GM21360 (cell line): ENCODE measurements around the gene DNMBP.
"Not testable (repeated sequence)": the region's sequence is repeated elsewhere in the genome, so short reads cannot be mapped to it uniquely, and the experiment has no call there.

Experiments used
- ATAC-seq: cut with Tn5 transposase; IDR thresholded peaks from one replicate; pipeline ENCODE4 v1.9.1; 2021; ENCODE audit warnings: mild to moderate bottlenecking, moderate library complexity; ENCODE audit not compliant: unreplicated experiment

DNMBP gene

DNA sequence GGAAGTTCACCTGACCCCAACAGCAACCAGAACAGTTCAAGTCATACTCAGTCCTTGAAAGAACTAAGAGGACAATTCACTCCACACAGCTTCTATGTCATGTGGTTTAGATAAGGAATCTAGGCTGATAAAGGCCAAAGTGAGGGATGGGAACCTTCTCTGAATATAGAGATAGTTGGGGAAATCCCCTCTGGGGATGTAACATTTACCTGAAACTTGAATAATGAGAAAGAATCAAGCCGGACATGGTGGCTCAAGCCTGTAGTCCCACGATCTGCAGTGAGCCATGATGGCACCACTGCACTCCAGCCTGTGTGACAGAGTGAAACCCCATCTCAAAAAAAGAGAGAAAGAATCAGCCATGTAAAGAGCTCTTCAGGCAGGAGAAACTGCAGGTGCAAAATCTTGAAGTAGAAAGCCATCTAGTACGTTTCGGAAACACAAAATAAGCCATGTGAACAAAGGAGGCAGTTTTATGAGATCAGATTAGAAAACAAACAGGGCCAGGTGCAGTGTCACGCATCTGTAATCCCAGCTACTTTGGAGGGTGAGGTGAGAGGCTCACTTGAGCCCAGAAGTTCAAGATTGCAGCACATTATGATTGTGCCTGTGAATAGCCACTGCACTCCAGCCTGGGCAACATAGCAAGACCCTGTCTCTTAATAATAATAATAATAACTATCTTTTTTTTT, 4.5 kb upstream of the DNMBP start:
- peak; percentile 67 for ATAC-seq

DNA sequence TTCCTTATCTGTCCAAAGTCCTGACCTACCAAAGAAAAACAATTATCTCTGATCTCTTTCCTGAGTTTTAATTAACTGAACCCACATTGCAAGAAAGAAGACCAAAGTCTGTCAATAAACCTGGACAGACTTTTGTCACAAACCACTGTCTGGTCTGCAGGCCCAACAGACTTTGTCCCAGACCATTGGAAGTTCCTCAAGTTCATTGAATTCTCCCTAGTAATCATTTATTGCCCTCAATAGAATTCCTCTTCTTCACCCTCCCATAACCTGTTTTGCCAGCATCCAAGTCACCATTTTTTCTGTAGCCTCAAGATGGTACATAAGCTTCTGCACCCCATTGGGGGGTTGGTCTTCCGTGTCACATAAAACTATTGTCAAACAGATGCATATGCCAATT, 3.9 kb upstream of the DNMBP start:
- ATAC-seq, result no peak

DNA sequence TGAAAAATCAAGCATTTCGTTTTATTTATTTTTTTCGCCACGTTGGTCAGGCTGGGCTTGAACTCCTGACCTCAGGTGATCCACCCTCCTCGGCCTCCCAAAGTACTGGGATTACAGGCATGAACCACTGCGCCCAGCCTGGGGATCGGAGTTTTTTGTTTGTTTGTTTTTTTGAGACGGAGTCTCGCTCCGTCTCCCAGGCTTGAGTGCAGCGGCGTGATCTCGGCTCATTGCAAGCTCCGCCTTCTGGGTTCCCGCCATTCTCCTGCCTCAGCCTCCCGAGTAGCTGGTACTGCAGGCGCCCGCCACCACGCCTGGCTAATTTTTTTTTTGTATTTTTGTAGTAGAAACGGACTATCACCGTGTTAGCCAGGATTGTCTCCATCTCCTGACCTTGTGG, 2.2 kb upstream of the DNMBP start:
- not testable (repeated sequence) for ATAC-seq

DNA sequence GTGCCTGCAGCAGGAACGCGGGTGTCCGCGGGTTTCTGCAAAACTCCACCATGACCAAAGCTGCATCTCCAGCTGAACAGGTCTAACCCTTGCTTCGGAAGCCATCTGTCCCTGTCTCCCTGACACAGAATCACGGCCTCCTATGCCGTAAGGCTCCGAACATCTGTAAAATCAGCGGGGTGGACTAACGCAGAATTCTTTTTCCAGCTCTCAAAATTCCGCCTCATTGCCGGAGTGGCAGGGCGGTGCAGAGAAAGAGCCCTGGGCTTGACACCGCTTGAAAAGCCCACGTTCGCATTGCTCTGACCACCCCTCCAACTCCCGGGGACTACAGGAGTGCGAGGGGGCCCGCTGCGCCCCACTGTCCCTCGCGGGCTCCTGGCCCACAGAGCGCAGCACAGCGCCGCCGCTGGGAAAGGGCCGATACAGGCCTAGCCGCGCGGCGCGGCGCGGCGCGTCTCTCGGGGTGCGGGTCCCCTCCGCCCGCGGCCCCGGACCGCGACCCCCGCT, 409 bp downstream of the DNMBP start:
- ATAC-seq, result peak; percentile 39

DNA sequence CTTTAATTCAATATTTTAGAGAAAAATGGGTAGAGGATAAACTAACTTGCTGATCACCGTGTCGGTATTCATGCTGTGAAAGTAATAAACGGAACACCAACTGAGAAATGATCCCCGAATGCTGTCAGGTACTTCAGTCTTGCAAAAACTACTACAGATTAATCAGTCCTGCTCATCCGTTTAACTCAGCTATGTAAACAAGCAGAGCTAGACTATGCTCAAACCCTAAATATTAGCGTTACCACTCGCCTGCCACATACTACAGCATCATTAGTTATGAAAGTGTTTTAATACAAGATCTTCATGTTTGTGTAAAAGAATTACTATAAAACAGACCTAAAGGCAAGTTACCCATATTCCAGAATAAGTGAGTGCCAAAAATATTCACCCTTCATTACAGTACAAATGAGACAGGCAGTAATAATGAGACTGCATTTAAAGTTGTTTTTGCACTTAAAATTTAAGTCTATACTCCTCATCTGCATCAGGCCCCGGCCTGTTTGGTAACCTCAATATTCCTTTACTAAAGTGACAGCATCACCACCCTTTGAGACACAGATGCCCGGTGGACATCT, 952 bp downstream of the DNMBP start:
- ATAC-seq, result no peak

DNA sequence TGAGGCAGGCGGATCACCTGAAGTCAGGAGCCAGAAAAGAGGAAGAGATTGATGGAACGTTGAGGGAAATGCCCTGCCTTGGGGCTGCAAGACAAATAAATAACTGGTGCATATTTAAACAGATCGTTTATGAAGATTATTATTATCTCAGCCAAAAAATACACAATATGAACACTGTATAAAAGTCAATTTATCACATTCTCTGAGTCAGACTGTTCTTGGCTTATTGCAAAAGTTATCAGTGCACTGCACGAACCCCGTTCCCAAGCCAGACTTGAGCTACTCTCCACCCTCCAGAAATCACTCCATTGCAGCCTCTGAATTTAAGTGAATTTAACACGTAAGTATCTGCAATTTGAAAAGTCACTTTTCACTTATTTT, 1.6 kb downstream of the DNMBP start:
- no peak for ATAC-seq

DNA sequence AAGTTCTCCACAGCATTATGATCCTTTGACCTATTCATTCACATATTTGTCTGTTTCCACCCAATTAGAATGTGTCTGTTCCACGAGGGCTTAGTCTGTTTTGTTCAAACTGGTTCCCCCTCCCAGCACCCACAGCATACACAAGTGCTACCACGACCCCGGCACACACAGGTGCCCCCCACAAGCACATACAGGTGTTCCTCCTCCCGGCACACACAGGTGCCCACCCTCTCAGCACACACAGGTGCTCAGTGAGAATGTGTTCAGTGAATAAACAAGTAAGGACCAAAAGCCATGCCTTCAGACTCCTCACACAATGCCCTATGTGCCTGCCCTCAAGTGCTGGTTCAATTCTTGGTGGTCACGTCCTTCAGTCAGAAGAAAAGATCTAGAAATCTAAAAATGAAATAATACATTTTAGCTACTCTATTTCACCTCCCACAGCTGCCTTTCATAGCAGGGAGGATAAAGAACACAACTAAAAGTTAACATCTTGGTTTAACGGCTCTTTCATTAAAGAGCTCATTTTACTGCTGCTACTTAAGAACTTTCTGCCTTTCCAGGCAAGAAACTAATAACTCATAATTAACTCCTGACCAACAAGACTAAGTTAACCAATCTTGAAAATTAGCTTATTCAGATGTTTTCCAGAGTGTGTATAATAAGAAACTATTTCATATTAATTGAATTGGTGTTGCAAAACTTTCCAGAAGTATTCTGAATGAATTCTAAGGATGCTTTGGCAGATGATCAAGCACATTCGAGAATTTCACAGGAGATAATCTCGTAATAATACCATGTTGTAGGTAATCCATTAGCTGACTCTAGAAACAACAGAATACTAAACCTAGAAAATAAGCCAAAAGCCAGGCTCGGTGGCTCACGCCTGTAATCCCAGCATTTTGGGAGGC, 2.3 kb downstream of the DNMBP start:
- ATAC-seq, result no peak

DNA sequence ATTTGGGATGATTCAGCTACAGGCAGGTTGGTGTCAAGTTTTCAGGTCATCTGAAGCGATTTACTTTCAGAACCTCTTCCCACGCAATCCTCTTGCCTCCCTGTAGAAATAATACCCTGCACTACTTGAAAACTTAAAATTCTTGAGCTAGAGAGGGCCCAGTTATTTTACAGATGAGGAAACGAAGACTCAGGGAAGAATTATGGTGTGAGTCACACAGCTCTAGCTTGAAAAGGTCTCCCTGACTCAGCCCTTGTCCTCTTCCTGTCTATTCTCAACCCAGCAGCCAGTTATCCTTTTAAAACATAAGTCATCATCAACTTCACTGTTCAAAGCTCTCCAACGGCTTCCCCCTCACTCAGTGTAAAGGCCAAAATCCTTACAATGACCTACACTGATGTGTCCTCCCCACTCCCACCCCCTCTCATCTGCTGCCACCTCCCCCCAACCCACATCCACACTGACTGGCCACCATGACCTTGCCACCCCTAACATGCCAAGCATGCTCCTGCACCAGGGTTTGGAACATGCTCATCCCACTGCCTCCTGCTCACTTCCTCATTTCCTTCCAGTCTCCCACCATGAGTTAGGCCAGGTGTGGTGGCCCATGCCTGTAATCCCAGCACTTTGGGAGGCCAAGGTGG, 3.4 kb downstream of the DNMBP start:
- ATAC-seq, result no peak

DNA sequence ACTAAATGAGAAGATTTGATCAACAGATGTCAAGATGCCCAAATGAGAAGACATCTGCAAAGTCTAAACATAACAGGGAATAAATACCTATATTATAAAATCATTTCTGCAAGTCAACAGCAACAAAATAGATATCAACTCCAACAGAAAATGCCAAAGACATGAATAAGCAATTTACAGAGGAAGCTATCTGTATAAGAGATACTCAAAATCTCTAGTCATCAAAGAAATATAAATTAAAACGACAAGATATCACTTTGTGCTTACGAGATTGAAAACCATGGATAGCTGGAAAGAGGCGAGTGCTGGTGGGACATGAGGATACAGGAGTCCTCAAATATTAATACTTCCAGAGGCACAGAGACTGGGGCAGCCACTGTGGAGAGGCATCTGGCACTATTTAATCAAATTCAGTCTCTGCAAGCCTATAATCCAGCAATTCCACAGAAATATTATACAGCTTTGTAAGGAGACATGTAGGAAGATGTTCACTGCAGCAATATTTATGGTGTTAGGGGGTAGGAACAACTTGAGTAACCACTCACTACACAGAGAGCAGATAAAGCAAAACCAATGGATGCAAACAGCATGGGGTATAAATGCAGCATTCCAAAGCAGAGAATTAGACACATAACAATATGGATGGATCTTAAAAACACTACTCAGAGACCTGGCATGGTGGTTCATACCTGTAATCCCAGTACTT, 4.8 kb downstream of the DNMBP start:
- ATAC-seq, result no peak

DNA sequence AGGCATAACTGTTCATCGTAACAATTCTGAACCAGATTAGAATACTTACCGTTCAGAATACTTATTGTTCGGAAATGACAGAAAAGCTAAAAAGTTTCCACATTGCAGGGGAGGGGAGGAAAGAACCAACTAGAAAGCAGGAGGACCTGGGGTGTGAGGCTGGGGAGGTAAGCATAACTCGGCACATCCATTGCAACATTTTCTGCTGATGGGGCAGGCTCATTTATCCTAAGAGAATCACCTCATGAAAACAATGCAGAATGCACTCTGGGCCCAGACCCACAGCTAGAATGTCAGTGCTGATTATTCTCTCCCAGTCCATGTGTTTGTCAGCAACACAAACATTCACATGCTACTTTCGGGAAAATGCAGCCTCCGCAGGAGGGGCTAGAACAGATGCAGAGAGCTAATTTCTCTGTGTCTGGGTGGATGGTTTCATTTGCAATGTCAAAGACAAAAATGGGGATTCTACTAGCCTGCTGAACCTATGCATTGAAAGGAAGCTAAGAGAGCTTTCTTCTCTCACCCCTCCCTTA, 9.6 kb downstream of the DNMBP start:
- ATAC-seq, result no peak

DNA sequence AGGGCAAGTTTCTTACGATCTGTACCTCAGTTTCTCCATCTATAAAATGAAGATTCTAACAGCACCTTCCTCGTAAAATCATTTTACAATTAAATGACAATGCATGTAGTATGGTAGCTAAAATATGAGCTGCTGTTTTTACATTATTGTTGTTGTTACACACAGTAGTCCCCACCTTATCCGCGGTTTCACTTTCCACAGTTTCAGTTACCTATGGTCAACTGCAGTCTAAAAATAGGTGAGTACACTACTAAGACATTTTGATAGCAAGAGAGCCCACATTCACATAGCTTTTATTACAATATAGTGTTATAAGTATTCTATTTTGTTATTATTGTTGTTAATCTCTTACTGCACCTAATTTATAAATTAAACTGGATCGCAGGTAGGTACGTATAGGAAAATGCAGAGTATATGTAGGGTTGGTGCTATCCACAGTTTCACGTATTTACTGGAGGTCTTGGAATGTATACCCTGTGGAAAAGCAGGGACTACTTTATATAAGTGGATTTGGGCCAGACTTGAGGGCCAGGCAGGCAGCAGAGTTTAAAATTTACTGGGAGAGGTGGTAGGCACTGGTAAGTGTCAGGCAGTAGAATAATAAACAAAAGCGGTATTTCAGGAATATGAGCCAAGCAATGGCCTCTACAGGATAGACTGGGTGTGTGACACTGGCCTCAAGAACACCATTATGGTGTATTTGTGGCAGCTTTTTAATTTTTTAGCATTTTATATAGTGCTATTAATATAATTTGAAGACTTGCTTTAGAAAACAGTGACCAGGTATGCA, 10.2 kb downstream of the DNMBP start:
- ATAC-seq, result no peak

DNA sequence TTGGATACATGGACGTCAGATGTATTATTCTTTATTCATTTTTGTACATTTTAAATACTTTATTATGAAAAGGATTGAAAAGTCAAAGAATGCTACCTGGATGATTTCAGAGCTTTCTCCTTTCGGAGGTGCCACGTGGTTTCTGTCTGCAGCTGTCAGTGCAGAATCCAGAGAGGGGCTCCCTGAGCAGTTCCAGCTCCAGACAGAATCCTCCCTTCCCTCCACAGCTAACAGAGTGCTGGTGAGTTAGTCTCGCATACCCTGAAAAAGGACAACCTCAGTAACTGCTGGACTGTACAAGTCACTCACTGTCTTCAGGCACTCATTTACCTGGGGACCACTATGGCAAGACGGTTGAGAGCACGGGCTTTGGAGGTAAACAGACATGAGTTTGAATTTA, 10.9 kb downstream of the DNMBP start:
- no peak for ATAC-seq

DNA sequence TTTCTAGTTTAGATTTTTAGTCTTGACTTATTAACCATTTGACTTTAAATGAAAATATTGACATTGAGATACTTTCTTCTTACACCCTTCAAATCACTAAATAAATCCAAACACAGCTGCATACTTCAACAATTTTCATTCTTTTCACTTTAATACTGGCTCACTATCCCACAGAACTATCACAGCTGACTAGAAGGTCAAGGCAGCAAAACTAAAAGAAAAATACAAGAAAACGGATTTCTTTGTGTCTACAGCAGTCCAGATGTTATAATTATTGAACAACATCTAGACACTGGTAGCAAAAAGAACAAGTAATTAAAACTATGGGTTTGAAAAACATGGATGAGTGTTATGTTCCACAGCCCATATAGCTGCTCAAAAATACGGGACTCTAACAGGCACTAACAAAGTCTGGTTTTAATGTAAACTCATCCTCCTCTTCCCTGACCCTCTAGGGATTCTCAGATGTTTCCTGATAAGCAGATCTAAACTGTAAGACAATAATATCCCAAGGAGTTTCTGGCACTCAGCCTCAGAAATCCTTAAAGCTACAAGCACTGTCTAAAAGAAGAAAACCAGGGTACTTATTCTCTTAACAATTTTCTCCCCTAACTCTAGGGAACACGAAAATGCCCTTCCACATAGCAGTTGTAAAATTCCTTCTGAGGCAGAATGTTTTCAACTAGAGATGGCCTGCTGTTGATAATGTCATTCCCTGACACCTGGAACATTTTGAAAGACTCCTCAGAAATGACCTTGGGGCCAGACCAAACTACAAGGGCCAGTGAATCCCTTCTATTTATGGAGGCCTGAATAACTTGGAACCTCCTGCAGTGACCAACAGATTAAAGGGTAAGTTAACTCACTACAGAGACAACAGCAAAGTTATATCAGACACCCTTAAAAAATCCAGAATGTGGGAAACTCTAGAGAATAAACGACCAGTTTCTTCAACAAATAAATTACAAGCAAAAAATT, 12.8 kb downstream of the DNMBP start:
- no peak for ATAC-seq

DNA sequence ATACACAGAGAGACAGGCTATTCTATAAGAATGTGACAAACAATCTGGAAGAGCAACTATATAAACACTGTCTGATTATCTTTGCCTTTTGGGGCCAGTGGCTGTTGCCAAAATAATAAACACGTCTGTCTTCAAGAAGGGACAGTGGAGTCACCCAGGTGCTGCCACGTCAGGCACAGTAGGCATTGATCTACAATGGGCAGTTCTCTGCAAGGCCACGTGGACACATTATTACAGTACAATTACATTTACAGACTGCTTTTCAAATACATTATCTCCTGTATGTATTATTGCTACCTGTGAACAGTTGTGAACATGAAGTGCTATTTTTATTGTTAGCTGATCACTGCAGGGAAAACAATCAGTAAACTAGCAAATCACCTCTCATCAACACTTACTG, 14.0 kb downstream of the DNMBP start:
- ATAC-seq, result no peak

DNA sequence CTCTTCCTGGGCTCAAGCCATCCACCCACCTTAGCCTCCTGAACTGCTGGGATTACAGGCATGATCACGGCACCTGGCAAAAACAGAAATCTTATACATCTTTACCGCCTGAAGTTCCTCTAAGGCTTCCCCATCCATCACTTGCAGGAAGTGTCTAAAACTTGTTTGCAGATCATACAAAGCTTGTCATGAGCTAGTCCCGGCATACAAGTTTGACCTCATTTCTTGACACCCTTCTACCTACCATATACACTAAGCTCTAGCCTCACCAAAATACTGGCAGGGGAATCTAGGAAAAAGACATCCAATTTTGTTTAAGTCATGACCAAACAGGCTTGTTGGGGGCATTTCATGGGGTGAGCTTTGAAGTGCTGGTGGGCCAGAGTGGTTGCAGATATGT, 14.5 kb downstream of the DNMBP start:
- no peak for ATAC-seq

DNA sequence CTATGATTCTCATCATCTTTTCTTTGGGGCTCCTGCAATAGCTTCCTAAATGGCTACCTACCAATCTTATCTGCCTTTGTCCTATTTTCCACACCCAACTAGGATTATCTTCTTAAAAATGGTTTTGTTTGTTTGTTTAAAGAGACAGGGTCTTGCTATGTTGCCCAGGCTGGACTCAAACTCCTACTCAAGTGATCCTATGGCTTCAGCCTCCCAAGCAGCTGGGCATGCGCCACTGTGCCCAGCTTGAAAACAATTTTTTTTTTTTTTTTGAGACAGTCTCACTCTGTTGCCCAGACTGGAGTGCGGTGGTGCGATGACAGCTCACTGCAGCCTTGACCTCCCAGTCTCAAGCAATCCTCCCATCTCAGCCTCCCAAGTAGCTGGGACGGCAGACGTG, 14.9 kb downstream of the DNMBP start:
- ATAC-seq, result no peak

DNA sequence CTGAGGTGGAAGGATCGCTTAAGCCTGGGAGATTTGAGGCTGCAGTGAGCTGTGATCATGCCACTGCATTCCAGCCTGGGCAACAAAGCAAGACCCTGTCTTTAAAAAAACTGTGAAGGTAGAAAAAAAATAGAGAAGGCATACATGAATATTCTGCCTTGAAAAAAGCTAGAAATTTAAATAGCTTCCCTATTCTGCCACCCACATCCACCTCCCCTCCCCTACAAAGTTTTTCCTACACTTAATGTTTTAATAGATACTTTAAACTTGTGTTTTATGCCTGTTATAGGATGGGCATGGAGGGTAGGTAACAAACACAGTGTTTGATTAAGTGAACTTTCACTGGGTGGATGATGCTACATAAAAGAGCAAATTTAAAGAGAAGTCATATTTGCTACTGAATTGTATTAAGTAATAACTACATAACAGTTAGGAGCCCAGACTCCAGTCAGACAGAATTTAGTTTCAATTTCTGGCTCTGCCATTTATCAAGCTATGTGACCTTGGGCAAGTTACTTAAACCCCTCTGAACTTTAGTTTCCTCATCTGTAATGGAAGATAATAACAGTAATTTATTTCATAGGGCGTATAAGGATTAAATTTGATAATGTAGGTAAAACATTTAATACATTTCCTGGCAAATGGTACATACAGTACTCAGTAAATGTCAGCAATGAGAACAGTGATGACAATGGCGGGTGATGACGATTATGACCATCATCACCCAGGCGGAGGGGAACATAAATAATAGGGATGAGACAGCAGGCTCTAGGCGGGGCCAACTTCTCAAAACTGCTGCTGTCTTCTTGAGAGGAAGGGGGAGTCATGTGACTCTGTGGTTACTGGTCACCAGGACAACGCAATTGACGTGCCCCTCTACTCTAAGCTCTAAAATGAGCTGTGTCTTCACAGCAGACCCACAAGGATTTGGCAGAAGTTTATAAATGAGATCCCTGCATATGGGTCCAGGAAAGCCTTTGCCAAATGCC, 15.8 kb downstream of the DNMBP start:
- peak; percentile 88 for ATAC-seq
